ENCODE results near the gene UBXN2A. TPM values are rescaled to one million over a fixed set of nuclear protein-coding genes. Genes with fewer than 3 reads are reported as not detected.

Gene UBXN2A
- total and polyA plus RNA-seq, 10 donors = 4.3 to 12.4 (median 8.5) TPM

- Histone ChIP-seq H3K9me3 (no peaks in the 10 kb centered on the region), H3K4me1 (peaks cover 6 to 29% (median 22%) of the 10 kb centered on the region in 6 donors), H3K4me3 (peak overlapping the region in 1 of 8 donors; percentile 89), H3K27me3 (replicated peaks in 1 of 7) (no peaks in the 10 kb centered on the region), H3K27ac (no peak overlapping the region), H3K36me3 (no peaks in the 10 kb centered on the region)
- no peak for DNase-seq
- WGBS, 5 donors = 91 to 95% (median 93%) methylated on average over 8 of the region's 8 CpGs
- no peak for TF ChIP-seq POLR2A (IDR thresholded peaks at IDR 0.05)
- TF ChIP-seq CTCF (IDR thresholded peaks at IDR 0.05 in 8 of 11, conservative IDR thresholded peaks at IDR 0.05 in 3 of 11) = no peak
- no peak for TF ChIP-seq POLR2AphosphoS5 (IDR thresholded peaks at IDR 0.05)
- intact Hi-C loops (cut with DNase I; ENCODE audit: low total_unique reads) = no loop called here
These were observed 1.4 kb downstream of the UBXN2A start for GRCh38 chr2:23941644-23942043.

- Histone ChIP-seq H3K27ac (no peak overlapping the region), H3K36me3 (no peaks in the 10 kb centered on the region), H3K9me3 (no peaks in the 10 kb centered on the region), H3K27me3 (replicated peaks in 1 of 7) (no peaks in the 10 kb centered on the region), H3K4me1 (peaks cover 6 to 29% (median 22%) of the 10 kb centered on the region in 6 donors), H3K4me3 (no peak overlapping the region)
- intact Hi-C loops (cut with DNase I; ENCODE audit: low total_unique reads) = no loop called here
- no peak for TF ChIP-seq CTCF (IDR thresholded peaks at IDR 0.05 in 8 of 11, conservative IDR thresholded peaks at IDR 0.05 in 3 of 11)
- TF ChIP-seq POLR2AphosphoS5 (IDR thresholded peaks at IDR 0.05) = no peak
- no peak for TF ChIP-seq POLR2A (IDR thresholded peaks at IDR 0.05)
- 96 to 99% (median 98%) methylated on average over 11 of the region's 11 CpGs for WGBS, 5 donors
- DNase-seq = no peak
These were observed 3.4 kb downstream of the UBXN2A start for GRCh38 chr2:23943666-23944065.

- DNase-seq = no peak
- no peaks in the 10 kb centered on the region for H3K9me3 ChIP-seq
- no peaks in the 10 kb centered on the region for H3K36me3 ChIP-seq
- no peak overlapping the region for H3K27ac ChIP-seq
- peaks cover 6 to 21% (median 15%) of the 10 kb centered on the region in 6 donors for H3K4me1 ChIP-seq
- WGBS, 5 donors = 96 to 100% (median 96%) methylated on average over 1 of the region's 1 CpG
- intact Hi-C loops (cut with DNase I; ENCODE audit: low total_unique reads) = no loop called here
- H3K27me3 ChIP-seq (replicated peaks in 1 of 7) = no peaks in the 10 kb centered on the region
- H3K4me3 ChIP-seq = no peak overlapping the region
- TF ChIP-seq POLR2A (IDR thresholded peaks at IDR 0.05) (no peak), POLR2AphosphoS5 (IDR thresholded peaks at IDR 0.05) (no peak), CTCF (IDR thresholded peaks at IDR 0.05 in 8 of 11, conservative IDR thresholded peaks at IDR 0.05 in 3 of 11) (no peak)
These were observed 4.3 kb downstream of the UBXN2A start for GRCh38 chr2:23944527-23944926.

- Histone ChIP-seq H3K36me3 (no peaks in the 10 kb centered on the region), H3K27ac (no peak overlapping the region), H3K4me3 (no peak overlapping the region), H3K9me3 (no peaks in the 10 kb centered on the region), H3K27me3 (replicated peaks in 1 of 7) (no peaks in the 10 kb centered on the region), H3K4me1 (peaks cover 6 to 18% (median 12%) of the 10 kb centered on the region in 6 donors)
- no peak for DNase-seq
- no peak for TF ChIP-seq POLR2A (IDR thresholded peaks at IDR 0.05)
- no peak for TF ChIP-seq CTCF (IDR thresholded peaks at IDR 0.05 in 8 of 11, conservative IDR thresholded peaks at IDR 0.05 in 3 of 11)
- TF ChIP-seq POLR2AphosphoS5 (IDR thresholded peaks at IDR 0.05) = no peak
- intact Hi-C loops (cut with DNase I; ENCODE audit: low total_unique reads) = no loop called here
These were observed 4.7 kb downstream of the UBXN2A start for GRCh38 chr2:23944976-23945375.
